HG02870 (cell line): ENCODE results near the gene PRICKLE2.

Source experiments
- ATAC-seq: cut with Tn5 transposase; IDR thresholded peaks from one replicate; pipeline ENCODE4 v1.9.1; 2021; ENCODE audit warnings: mild to moderate bottlenecking, moderate library complexity; ENCODE audit not compliant: unreplicated experiment

PRICKLE2 gene

GRCh38 chr3:64081235-64081630 is 144.0 kb downstream of the PRICKLE2 start:
- ATAC-seq, result no peak

- ATAC-seq, result no peak
Observed at GRCh38 chr3:64080616-64081234, 144.5 kb downstream of the PRICKLE2 start.

GRCh38 chr3:64079369-64080150 is 145.7 kb downstream of the PRICKLE2 start:
- no peak for ATAC-seq

- ATAC-seq, result no peak
Observed at GRCh38 chr3:64078966-64079365, 146.3 kb downstream of the PRICKLE2 start.

- no peak for ATAC-seq
Observed at GRCh38 chr3:64074895-64075679, 150.2 kb downstream of the PRICKLE2 start.

- no peak for ATAC-seq
Observed at GRCh38 chr3:64074060-64074459, 151.2 kb downstream of the PRICKLE2 start.

GRCh38 chr3:64073158-64073761 is 152.0 kb downstream of the PRICKLE2 start:
- ATAC-seq, result no peak

- ATAC-seq, result no peak
Observed at GRCh38 chr3:64072126-64072525, 153.1 kb downstream of the PRICKLE2 start.

- ATAC-seq, result no peak
Observed at GRCh38 chr3:64070704-64071103, 154.6 kb downstream of the PRICKLE2 start.

GRCh38 chr3:64067506-64068346 is 157.5 kb downstream of the PRICKLE2 start:
- no peak for ATAC-seq

- no peak for ATAC-seq
Observed at GRCh38 chr3:64064804-64065203, 160.5 kb downstream of the PRICKLE2 start.

GRCh38 chr3:64063983-64064438 is 161.3 kb downstream of the PRICKLE2 start:
- no peak for ATAC-seq

- no peak for ATAC-seq
Observed at GRCh38 chr3:64063207-64063982, 161.9 kb downstream of the PRICKLE2 start.

- ATAC-seq, result no peak
Observed at GRCh38 chr3:64061628-64062027, 163.6 kb downstream of the PRICKLE2 start.

- ATAC-seq, result no peak
Observed at GRCh38 chr3:64059484-64060175, 165.6 kb downstream of the PRICKLE2 start.

GRCh38 chr3:64058566-64058965 is 166.7 kb downstream of the PRICKLE2 start:
- ATAC-seq, result no peak

GRCh38 chr3:64057231-64057630 is 168.0 kb downstream of the PRICKLE2 start:
- ATAC-seq, result no peak

GRCh38 chr3:64056606-64057180 is 168.6 kb downstream of the PRICKLE2 start:
- ATAC-seq, result no peak

GRCh38 chr3:64055076-64055475 is 170.2 kb downstream of the PRICKLE2 start:
- no peak for ATAC-seq
